OCI-M2 (cell line): Measurements from ENCODE around the gene KRT73.

Source experiments
- DNase-seq: peaks from one replicate; lab custom pipeline; 2025; ENCODE audit not compliant: unreplicated experiment; lab: John Stamatoyannopoulos, UW

KRT73 gene

DNA sequence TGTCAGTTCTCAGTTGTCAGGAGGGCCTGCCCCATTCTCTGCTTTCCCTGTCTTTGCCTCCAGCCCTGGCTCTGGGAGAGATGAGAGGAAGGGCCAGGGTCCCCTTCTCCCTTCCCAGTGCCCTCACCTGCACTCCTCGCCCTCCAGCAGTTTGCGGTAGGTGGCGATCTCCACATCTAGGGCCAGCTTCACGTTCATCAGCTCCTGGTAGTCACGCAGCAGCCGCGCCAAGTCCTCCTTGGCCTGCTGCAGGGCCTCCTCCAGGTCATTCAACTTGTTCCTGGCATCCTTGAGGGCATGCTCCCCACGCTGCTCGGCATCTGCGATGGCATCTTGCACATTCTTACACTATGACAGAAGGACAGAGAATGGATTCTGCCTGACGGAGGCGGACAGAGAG lies 28.3 kb upstream of the KRT73 start:
- no peak for DNase-seq

DNA sequence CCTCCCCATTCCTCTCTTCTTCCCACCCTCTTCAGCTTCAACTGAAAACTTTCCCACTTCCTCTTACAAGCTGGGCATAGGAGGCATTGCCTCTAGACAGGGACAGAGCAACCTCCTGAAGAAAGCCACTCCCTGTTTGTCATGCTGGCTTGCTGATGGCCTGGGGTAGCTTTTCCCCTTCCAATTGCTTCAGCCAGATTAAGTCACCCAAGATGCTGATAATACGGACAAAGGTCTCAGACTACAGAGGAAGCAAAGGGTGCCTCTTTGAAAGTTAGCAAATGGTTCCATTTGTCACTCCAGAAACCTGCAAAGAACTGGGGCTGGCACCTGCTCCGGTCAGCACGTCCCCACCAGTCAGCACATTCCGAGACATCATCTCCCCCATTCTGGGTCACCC lies 27.6 kb upstream of the KRT73 start:
- DNase-seq: no peak

DNA sequence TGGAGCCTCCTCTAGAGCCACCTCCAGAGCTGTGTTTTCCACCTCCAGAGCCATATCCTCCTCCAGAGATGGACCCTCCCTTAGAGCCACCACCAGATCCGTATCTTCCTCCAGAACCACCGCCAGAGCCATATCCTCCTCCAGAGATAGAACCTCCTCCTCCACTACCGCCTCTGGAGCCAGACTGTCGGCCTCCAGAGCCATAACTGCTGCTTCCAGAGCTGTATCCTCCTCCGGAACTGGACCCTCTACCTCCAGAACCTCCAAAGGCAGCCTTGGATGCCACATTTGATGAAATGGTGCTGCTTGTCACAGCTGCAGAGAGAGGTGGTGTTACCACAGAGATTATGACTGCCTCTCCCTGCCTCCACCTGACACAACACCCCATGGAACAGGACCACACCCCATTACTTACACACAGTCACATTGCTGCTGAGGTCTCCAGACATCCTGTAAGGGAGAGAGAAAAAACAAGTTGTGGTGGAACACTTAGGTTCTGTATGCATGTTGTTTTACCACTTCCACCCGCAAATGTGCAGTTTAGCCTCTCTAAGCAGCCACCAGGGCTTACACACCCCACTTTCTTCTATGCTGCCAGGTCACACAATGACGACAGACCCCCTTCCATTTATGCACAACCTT lies 26.9 kb upstream of the KRT73 start:
- DNase-seq: no peak

DNA sequence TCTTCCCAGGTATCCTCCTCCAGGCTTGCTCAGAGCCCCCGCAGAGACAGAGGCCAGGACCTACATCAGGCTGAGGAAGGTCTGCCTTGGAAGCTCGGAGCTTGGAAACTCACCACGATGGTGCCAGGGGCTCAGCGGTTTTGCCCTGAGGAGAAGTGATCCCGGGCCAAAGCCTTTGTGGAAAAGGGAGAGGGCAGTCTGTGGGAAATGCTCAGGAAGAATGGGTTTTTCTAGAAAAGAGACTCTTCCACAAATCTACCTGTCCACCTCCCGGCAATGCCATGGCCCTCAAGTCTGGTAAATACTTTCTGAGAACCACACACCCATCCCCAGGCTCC lies 25.7 kb upstream of the KRT73 start:
- DNase-seq: no peak

DNA sequence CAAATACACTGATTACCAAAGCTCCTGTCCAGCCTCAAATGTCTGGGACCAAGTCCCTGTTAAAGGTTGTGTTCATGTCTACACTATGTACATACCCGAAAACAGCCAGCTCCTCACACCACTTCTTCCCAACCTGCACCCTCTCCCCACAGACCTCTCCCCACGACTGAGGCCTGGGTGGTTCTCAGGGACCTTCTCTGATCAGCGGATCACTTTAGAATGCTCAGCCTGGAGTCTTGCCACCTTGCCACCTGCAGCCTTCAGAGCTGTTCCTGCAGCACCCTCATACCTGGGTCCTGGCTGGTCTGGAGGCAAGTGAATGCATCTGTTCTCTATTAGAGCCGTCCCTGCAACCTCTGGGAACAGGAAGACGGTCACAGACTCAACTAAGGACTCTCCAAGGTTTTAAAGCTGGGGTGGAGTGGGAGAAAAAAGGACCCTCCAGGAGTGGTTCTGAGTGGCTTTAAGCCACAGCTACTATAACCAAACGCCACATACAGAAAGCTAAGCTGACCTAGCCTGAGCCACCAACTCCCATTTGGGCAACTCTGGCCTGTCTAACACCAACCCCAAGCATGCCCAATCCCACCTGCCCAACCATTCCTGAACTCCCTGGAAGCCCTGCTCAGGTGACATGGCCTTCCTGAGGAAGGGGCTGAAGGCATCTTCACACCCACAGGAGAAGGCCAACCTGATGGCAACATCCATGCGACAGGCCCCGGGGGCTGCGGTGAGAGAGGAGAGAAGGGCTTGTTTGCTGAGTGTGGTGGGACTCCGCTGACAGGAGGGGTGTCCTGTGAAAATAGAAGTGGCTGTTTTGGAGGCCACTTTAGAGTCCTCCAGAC lies 25.1 kb upstream of the KRT73 start:
- DNase-seq: no peak

DNA sequence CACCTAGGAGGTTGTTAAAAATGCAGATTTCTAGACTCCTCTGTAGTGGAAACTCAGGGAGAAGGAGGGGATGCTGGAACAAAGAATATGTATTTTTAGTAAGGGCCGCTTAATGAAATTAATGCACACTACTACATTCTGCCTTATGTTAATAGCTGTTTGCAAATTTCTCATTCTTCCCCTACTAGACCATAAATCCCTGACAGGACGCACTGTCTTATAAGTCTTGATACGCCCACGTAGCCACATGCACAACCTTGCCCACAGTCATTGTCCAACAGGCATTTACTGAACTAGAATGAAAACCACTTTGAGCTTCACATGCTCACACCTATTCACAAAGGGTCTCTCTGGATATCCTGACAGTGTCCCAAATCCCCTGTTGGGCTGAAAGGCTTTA lies 23.1 kb upstream of the KRT73 start:
- DNase-seq: no peak

DNA sequence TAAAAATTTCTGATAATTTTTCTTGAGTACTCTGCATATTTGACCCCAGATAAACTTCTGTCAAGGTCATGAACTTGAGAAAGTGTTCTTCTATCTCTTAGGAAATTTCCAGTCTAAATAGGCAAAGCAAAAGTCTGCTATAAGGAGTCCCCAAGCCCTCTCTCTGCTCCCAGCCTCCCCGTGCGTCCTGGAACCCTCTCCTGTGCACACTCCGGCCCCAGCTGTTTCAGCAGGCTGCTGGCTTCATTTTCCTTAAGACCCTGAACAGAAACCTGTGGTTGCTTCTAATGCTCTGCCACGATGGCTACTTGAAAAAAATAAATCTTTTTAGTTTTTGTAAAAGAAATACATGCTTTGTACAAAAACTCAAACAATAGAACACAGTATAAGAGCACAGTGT lies 18.9 kb upstream of the KRT73 start:
- no peak for DNase-seq

- no peak for DNase-seq
These were observed 18.4 kb upstream of the KRT73 start for GRCh38 chr12:52636592-52637258.

DNA sequence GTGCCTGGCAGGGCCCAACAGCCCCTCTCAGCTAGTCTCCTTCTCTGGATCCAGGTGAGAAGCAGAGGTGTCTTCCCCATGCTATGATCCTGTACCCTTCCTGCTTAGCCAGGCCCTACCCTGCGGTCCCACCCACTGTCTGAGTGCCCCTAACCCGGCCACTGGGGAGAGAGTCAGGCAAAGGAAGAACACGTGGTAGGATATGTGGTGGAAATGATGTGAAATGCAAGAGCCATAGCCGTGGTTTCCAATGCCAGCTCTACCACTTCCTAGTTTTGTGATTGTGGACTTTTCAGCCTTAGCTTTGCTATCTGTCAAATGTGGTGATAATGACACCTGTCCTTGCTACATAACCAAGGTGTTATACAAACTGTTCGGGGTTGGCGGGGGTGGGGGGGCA lies 17.8 kb upstream of the KRT73 start:
- no peak for DNase-seq

GRCh38 chr12:52634266-52635056 lies 16.1 kb upstream of the KRT73 start:
- DNase-seq: no peak

DNA sequence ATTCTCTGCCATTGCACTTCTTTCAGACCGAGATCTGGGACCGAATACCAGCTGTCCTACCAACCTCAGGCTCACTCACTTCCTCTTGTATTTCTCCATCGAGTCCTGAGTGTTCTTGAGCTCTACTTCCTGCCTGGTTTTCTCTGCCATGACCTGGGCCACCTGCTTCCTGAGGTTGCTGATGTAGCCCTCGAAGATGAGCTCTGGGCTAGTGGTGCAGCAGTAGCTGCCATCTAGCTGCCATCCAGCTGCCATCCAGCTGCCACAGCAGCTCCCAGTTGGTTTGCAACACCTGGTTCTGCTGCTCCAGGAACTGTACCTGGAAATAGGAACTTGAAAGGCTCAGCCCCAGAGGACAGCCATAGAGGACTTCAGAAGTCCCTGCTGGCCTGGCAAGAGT lies 15.0 kb upstream of the KRT73 start:
- no peak for DNase-seq

DNA sequence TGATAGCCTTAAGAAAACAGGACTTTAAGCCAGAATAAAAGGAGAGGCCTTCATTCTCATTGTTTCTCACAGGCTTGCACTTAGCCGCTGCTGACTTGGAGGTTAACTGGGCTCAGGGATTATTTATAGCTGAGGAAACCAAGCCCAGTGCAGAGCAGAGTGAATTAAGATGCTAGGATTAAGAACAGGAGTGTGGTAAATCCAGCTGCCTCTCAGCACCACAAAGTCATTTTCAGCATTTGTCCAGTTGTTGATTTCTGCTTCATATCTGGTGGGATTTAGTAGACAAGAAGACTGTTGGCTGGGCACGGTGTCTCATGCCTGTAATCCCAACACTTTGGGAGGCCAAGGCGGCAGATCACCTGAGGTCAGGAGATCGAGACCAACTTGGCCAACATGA lies 14.3 kb upstream of the KRT73 start:
- DNase-seq: no peak

DNA sequence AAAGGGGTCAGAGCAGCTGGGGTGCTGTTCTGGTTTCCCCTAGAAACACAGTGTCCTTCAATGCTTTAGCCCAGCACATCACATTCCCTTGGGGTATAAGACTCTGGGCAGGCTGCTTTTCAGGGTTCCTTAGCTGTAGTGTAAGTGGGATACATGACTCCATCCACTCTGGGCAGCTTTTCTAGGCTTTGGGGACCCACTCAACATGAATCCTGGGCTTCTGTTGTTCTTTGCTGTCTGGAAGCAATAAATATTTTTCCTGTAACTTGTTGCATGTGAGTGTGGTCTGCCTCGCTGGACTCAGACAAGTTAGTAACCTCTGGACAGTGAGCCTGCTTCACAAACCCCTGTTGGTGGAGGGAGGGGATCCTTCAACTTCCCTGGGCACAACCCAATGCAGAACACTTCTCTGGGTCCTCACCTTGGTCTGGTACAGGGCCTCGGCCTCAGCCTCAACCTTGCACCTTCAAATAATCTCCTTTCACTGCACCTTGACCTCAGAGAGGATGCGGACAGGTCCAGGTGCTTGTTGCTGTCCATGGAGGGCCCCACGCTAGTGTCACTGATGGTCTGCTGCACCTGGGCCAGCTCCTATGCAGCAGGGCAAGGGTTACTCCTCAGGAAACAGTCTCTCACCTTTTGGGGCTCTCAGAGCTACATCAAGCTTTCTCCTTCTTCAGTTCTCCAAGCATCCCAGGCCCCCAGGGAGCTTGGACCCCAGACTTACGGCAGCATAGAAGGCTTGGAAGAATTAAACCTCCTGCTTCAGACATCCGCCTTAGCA lies 13.5 kb upstream of the KRT73 start:
- DNase-seq: no peak

- DNase-seq: no peak
These were observed 12.9 kb upstream of the KRT73 start for GRCh38 chr12:52631264-52631663.

GRCh38 chr12:52630599-52631200 lies 12.3 kb upstream of the KRT73 start:
- DNase-seq: no peak

DNA sequence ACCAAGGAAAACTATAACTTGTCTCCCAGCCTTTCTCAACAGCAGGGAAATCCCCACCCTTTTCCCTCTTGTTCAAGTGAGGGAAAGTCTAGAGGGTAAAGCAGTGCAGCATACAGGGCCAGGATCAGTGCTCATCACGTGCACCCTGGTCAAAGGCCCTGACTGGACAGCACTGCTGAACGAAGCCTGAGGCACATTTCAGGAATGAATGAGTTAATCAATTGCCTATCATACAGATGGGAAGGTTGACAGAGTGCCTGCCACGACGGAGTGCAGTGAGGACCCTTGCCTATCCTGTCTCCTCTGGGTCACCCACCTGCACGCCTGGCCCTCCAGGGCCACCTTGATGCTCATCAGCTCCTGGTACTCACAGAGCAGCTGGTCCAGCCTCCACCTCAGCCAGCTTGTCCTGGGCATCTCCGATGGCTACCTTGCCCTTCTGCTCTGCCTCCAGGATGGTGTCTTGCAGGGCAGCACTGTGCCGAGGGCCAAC lies 11.7 kb upstream of the KRT73 start:
- DNase-seq: no peak

GRCh38 chr12:52629281-52630007 lies 11.1 kb upstream of the KRT73 start:
- DNase-seq: no peak

DNA sequence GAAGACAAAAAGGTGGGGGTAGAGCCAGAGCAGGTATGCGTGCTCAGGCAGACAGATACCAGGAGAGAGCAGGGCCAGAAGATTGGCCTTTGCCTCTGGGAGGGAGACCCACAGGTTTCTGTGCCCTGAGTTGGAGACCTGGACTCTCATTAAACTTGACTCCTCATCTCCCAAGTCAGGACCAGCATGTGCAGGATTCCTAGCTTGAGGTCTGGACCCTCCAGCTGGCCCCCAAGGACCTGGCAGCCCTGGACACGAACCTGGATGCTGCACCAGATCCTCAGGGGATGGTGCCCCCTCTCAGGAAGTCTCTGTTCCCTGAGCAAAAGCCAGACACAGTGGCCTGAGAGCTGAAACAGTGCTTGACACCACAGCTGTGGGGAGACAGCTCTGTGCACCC lies 10.5 kb upstream of the KRT73 start:
- no peak for DNase-seq

DNA sequence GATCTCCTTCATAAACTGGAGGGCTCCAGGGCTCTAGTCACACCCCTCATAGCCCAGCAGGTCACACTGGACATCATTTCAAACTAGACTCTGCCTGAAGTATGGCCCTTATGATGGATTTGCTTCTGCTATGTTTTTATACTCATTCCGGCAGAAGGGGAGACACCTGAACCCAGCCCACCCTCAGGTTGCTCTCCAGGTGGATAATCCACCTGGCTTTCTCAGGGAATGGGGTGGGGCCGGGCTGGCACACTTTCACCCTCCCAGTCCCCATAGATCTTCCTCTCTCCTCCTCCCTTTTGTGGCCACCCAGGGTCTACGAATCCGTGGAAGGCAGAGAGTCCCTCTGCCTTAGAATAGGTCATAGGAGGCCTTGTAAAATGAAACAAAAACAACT lies 9.8 kb upstream of the KRT73 start:
- no peak for DNase-seq
